Type B pancreatic cell (in vitro differentiated cells): ENCODE data around the gene RPL13A. TPM values are rescaled to one million over a fixed set of nuclear protein-coding genes. Genes with fewer than 3 reads are reported as not detected.

Source experiments
- DNase-seq: peaks from one replicate; pipeline ENCODE4 v3.0.0; 2021; ENCODE audit warnings: mixed read lengths; ENCODE audit not compliant: unreplicated experiment; ENCODE audit errors: extremely low spot score
- H3K27ac Mint-ChIP-seq: 2 replicates; pipeline ENCODE4 v1.8.0; 2021; ENCODE audit warnings: mild to moderate bottlenecking, mixed read lengths
- H3K27me3 Mint-ChIP-seq: 2 replicates; pipeline ENCODE4 v1.8.0; 2021; ENCODE audit warnings: mixed read lengths
- H3K36me3 Mint-ChIP-seq: 2 replicates; pipeline ENCODE4 v1.8.0; 2021; ENCODE audit warnings: mixed read lengths
- H3K4me1 Mint-ChIP-seq: one replicate; pipeline ENCODE4 v1.8.0; 2021; ENCODE audit warnings: mixed read lengths; ENCODE audit not compliant: unreplicated experiment
- H3K4me3 Mint-ChIP-seq: 2 replicates; pipeline ENCODE4 v1.8.0; 2021; ENCODE audit warnings: mild to moderate bottlenecking, mixed read lengths
- H3K9me3 Mint-ChIP-seq: 2 replicates; pipeline ENCODE4 v1.8.0; 2021; ENCODE audit warnings: mixed read lengths
- long read RNA-seq: library from polyadenylated mRNA; unstranded; transcript quantifications from one replicate; pipeline ENCODE4 v2.0.0, GENCODE V29; 2020
- total RNA-seq: library from RNA; stranded (reverse); gene quantifications from 2 replicates; pipeline ENCODE4 v1.2.1, GENCODE V29; 2021; ENCODE audit warnings: low replicate concordance
- TF ChIP-seq, protein P1 (sequence below): fragments of 200-600 bp; sonication (generic); conservative IDR thresholded peaks from 2 replicates; pipeline ENCODE4 v1.5.0; 2021; ENCODE audit warnings: antibody characterized with exemption, mild to moderate bottlenecking

The RPL13A gene
- total RNA-seq, result 3,274 and 3,593 TPM in 2 replicates
- long read RNA-seq, transcript RPL13A-201 (8 exons, 1,181 nt), result major isoform, 3,627 of 3,788 reads
- long read RNA-seq, transcript RPL13A-214 (8 exons, 1,122 nt), result minor isoform, 56 of 3,788 reads
- long read RNA-seq, partial matches to known transcripts, result 62 of 3,788 reads
- long read RNA-seq, other reads (novel, unspliced or antisense), result 40 of 3,788 reads

DNA sequence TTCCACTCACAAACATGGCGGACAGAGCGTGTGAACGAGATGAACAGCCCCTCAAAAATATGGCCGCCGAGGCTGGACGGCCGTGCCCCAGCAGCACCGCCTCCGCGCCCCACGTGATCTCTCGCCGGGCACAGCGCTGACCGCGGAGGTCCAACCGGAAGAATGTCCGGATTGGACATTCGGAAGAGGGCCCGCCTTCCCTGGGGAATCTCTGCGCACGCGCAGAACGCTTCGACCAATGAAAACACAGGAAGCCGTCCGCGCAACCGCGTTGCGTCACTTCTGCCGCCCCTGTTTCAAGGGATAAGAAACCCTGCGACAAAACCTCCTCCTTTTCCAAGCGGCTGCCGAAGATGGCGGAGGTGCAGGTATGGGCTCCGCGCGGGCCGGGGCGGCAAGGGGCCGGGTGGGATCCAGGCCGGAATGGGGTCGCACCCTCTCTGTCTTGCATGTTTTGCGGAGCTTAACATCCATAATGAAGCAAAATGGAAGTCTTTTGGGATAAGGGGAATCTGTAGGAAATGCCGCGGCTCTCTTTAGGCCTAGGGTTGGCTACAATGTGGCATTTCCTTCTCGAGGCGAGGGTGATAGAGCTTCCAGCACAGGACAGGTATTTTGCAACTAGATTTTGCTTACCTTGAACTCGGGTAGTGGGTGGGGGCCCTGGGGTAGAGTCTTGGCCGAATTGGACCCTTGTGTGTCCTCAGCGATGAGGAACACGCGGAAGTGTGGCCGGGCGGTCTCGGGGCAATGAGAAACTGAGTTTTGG lies at the start of gene RPL13A:
Gene RPL13A (plus strand): TSS at position 332 of the 769 bp plus-strand sequence. CDS start 22 bp downstream, at position 354.
- H3K9me3 Mint-ChIP-seq, result no peaks in the 10 kb centered on the region
- peaks cover 3% of the 10 kb centered on the region for H3K27me3 Mint-ChIP-seq
- H3K27ac Mint-ChIP-seq, result peak within 1 kb of the TSS; percentile 92

DNA sequence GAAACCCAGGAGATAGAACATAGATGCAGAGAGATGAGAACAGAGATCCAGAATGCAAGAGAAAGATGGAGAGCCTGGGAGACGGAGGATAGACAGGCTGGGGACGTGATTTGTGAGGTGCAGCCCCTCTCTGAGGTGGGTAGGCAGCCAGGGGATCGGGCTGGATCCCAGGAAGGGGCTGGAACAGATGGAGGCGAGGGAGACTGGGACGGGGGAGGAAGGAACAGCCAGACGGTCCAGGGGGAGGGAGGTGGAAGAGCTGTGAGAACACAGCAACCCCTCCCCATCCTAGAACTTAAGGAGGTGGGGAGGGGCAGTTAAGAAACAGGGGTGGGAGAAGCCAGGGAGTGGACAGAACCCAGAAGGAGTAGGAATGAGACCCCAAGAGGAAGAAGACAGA lies 49.1 kb upstream of the RPL13A start:
- H3K4me1 Mint-ChIP-seq, result peaks cover 15% of the 10 kb centered on the region
- no peak for DNase-seq
- H3K4me3 Mint-ChIP-seq, result no peak overlapping the region

More for the DNA sequence above, at the start of gene RPL13A:
- TF ChIP-seq, protein P1, sequence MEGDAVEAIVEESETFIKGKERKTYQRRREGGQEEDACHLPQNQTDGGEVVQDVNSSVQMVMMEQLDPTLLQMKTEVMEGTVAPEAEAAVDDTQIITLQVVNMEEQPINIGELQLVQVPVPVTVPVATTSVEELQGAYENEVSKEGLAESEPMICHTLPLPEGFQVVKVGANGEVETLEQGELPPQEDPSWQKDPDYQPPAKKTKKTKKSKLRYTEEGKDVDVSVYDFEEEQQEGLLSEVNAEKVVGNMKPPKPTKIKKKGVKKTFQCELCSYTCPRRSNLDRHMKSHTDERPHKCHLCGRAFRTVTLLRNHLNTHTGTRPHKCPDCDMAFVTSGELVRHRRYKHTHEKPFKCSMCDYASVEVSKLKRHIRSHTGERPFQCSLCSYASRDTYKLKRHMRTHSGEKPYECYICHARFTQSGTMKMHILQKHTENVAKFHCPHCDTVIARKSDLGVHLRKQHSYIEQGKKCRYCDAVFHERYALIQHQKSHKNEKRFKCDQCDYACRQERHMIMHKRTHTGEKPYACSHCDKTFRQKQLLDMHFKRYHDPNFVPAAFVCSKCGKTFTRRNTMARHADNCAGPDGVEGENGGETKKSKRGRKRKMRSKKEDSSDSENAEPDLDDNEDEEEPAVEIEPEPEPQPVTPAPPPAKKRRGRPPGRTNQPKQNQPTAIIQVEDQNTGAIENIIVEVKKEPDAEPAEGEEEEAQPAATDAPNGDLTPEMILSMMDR, result no peak
- Mint-ChIP-seq H3K4me1 (peaks cover 11% of the 10 kb centered on the region), H3K4me3 (peak within 1 kb of the TSS; percentile 98), H3K36me3 (peaks cover 37% of the 10 kb centered on the region)
- peak; percentile 100 for DNase-seq

DNA sequence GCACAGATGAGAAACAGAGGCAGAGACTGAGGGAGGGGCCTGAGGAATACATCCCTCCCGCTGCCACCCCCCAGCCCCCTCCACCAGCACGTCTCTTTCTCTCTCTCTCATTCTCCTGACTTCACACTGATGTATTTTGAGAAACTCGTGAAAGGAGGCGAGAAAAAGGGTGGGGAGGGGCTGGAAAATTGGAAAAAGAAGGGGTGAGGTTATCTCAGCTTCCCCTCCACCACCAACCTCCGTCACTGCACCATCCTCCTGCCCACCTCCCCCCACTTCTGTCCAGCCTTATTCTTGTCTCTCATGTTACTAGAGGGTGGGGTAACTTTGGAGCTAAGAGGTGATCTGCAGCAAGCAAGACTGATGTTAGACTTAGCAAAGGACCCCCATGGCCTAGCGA lies 47.6 kb upstream of the RPL13A start:
- Mint-ChIP-seq H3K9me3 (no peaks in the 10 kb centered on the region), H3K27ac (no peak overlapping the region), H3K4me3 (peak overlapping the region; percentile 59), H3K27me3 (peaks cover 78% of the 10 kb centered on the region), H3K4me1 (peaks cover 15% of the 10 kb centered on the region), H3K36me3 (no peaks in the 10 kb centered on the region)
- TF ChIP-seq, protein P1, result no peak
- DNase-seq, result no peak

More for the DNA sequence above, 49.1 kb upstream of the RPL13A start:
- Mint-ChIP-seq H3K27ac (no peak overlapping the region), H3K9me3 (no peaks in the 10 kb centered on the region), H3K27me3 (peaks cover 92% of the 10 kb centered on the region), H3K36me3 (no peaks in the 10 kb centered on the region)
- TF ChIP-seq, protein P1, result no peak

DNA sequence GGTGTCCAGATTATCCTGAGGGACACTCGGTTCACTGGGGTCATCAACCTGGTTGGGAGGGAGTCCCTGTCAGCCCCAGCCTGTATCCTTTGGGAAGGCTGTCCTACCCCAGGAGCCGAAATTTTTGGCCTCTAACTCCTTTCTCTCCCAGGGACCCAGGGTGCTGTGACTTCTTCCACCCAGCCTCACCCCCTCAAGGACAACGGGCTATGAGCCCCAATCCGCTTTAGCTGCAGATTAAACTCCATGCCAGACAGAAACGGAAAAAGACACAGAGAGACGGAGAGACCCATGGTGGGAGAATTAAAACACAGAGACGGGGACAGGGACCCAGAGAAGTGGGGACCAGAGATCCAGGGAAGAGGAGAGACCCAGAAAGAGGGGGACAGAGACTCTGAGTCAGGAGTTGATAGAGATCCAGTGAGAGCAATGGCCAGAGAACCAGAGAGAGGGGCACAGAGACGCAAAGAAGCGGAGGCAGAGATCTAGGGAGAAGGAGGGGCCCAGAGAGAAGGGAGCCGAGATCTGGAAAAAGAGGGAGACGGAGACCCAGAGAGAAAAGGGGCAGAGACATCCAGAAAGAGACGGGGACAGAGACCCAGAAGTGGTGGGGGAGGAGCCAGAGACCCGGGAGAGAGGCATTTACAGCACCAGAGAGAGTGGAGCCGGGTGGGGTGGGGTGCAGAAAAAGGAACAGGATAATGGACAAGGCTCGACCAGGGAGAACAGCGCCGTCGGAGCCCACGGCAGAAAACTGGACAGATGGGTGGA lies 46.8 kb upstream of the RPL13A start:
- Mint-ChIP-seq H3K27ac (peak overlapping the region; percentile 52), H3K4me3 (peak overlapping the region; percentile 75), H3K36me3 (no peaks in the 10 kb centered on the region), H3K4me1 (peaks cover 15% of the 10 kb centered on the region), H3K9me3 (no peaks in the 10 kb centered on the region), H3K27me3 (peaks cover 70% of the 10 kb centered on the region)
- DNase-seq, result no peak
- TF ChIP-seq, protein P1, result no peak

DNA sequence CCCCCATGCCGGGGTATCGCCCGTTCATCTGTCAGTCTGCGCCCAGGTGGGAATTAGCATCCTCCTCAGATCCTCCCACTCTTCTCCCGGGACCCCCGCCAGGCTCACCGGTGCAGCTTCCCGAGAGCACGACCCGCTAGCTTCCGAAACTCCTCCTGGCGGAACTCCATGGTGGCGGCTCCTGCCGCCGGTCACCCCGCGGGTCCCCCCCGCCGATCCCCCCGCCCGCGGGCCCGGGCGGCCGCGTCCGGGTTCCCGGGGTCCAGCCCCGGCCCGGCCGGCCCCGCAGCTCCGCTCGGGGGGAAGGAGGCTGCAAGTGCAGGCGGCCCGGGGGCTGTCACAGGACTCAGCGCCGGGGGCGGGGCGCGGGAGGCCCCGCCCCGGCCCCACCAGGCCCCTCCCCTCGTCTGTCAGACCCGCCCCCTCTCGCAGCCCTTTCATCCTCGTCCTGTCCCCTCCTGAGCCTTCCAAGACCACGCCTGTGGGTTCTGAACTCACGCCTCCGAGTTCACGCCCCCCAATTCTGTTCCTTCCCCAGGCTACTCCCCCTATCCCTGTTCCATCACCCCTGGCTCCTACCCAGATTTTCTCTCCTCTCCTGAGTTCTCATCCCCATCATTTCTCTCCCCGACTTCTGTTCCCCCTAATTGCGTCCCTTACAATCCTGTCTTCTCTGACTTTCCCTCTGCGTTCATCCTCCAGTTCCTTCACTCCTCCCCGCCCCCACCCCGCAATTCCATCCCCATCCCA lies 46.0 kb upstream of the RPL13A start, which contains the start of gene SLC17A7:
Gene SLC17A7 (minus strand): TSS at position 318 of the 750 bp plus-strand sequence. CDS start 148 bp downstream, at position 170.
- Mint-ChIP-seq H3K4me3 (peak within 1 kb of the TSS; percentile 88), H3K9me3 (no peaks in the 10 kb centered on the region), H3K27ac (peak within 1 kb of the TSS; percentile 52), H3K4me1 (peaks cover 15% of the 10 kb centered on the region), H3K36me3 (no peaks in the 10 kb centered on the region), H3K27me3 (peaks cover 63% of the 10 kb centered on the region)
- TF ChIP-seq, protein P1, result peak; percentile 17
- DNase-seq, result no peak
